HPDE6-E6E7 (cell line): Measurements from ENCODE around the gene SCT.

Experiments used
- DNase-seq: peaks from one replicate; pipeline ENCODE4 v3.0.0; 2011; ENCODE audit warnings: missing footprints; ENCODE audit errors: extremely low spot score

The SCT gene

GRCh38 chr11:586376-587316 is 40.3 kb downstream of the SCT start:
- no peak for DNase-seq

GRCh38 chr11:584287-584686 is 42.7 kb downstream of the SCT start:
- no peak for DNase-seq

GRCh38 chr11:581752-582151 is 45.2 kb downstream of the SCT start:
- no peak for DNase-seq

GRCh38 chr11:581342-581741 is 45.6 kb downstream of the SCT start:
- DNase-seq: no peak

- no peak for DNase-seq
Measured at GRCh38 chr11:579830-580601, 47.0 kb downstream of the SCT start.

- DNase-seq: no peak
Measured at GRCh38 chr11:578276-579035, 48.5 kb downstream of the SCT start.

GRCh38 chr11:577611-577894 is 49.4 kb downstream of the SCT start:
- DNase-seq: no peak

- no peak for DNase-seq
Measured at GRCh38 chr11:576811-577610, 50.0 kb downstream of the SCT start.
